ENCODE results near the gene GARNL3.

DNA sequence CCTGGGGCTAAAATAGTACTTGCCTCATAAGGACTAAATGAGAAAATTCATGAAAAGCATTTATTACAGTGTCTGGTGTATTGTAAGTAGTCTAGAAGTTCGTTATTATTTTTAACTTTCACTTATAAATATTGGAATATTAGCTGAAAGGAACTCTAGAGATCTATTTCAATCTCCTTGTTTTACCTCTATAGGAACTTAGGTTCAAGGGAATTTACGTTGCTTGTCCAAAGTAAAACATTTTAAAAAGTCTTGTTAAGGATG lies 55.5 kb downstream of the GARNL3 start:
- TF ChIP-seq CTCF (IDR thresholded peaks at IDR 0.05; ENCODE audit: poor library complexity) (no peak), EZH2phosphoT487 (IDR thresholded peaks at IDR 0.05; ENCODE audit: low read depth, severe bottlenecking, unreplicated experiment) (no peak), EZH2 (IDR thresholded peaks at IDR 0.05; ENCODE audit: borderline replicate concordance) (no peak)

Measured in hepatocyte (in vitro differentiated cells).